GM18868 (cell line): ENCODE measurements around the gene SH3BGRL3.
"Not testable (repeated sequence)": the region's sequence is repeated elsewhere in the genome, so short reads cannot be mapped to it uniquely, and the experiment has no call there.

Experiments
- ATAC-seq: cut with Tn5 transposase; IDR thresholded peaks from one replicate; pipeline ENCODE4 v1.9.1; 2021; ENCODE audit warnings: mild to moderate bottlenecking, moderate library complexity; ENCODE audit not compliant: unreplicated experiment

Gene SH3BGRL3

GRCh38 chr1:26279456-26280332, at the start of gene SH3BGRL3:
TSS of gene SH3BGRL3 (plus strand) at chr1:26280086. CDS start at chr1:26280156, 70 bp downstream.
- ATAC-seq = peak; percentile 65

DNA sequence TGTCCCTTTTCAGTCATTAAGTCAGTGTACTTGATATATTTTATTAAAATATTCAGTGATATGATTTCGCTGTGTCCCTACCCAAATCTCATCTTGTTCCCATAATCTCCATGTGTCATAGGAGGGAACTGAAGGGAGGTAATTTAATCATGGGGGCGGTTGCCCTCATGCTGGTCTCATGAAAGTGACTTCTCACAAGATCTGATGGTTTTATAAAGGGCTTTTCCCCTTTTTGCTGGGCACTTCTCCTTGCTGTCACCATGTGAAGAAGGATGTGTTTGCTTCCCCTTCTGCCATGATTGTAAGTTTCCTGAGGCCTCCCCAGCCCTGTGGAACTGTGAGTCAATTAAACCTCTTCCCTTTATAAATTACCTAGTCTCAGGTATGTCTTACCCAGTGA, 49.2 kb upstream of the SH3BGRL3 start:
- ATAC-seq = not testable (repeated sequence)

GRCh38 chr1:26233903-26234643, 45.8 kb upstream of the SH3BGRL3 start, which contains the start of gene CEP85:
TSS of gene CEP85 (plus strand) at chr1:26234200. CDS start at chr1:26239784, 5,584 bp downstream.
- ATAC-seq = peak; percentile 86

DNA sequence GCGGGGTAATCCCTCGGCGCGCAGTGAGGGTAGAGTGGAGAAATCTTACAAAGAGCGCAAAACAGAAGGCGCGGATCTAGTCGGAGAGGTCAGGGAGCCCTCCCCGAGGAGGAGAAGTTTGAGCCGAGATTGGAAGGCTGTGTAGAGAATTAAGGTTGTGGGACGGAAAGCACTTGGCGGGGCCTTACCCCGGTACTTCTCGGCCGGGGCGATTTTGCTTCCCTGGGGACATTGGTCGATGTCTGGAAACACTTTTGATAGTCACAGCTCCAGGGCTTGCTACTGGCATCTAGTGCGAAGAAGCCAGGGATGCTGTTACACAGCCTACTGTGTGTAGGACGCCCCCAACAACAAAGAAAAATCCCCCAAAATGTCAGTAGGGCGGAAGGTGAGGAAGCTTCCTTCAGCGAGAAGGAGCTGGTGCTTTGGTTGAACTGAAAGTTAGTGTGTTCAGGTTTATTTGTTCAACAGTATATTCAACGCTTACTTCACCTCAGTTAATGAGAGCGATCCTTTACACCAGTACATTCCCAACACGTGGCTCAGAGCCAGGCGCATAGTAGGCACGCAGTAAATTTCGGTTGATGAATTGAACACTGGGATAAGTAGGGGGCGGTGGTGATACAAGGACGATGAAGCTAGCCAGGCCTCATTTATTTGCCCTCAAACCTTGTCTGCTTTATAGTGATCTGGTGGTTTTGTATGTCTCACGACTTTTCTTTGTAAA, 45.1 kb upstream of the SH3BGRL3 start:
- no peak for ATAC-seq

DNA sequence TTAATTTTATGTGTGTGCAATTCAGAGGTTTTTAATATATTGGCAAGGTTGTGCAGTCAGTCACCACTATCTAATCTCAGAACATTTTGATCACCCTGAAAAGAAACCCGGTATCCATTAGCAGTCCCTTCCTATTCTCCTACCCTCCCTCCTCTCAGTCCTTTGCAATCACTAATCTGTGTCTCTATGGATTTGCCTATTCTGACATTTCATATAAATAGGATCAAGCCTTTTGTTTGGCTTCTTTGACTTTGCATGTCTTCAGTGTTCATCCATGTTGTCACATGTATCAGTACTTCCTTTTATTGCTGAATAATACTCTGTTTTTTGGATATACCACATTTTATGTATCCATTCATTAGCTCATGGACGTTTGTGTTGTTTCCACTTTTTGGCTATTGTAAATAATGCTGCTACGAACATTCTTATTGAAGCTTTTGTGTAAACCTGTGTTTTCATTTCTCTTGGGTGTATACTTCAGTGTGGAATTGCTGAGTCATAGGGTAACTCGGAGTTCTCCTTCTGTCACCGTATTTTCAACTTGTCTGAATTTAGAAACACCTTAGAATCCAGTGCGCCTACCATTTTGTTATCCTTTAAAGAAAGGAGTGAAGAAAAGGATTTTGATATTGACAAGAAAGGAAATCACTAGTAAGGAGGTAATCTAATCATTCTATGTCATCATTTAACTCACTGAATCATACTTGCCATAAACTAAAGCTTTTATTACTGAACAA, 42.5 kb upstream of the SH3BGRL3 start:
- no peak for ATAC-seq

DNA sequence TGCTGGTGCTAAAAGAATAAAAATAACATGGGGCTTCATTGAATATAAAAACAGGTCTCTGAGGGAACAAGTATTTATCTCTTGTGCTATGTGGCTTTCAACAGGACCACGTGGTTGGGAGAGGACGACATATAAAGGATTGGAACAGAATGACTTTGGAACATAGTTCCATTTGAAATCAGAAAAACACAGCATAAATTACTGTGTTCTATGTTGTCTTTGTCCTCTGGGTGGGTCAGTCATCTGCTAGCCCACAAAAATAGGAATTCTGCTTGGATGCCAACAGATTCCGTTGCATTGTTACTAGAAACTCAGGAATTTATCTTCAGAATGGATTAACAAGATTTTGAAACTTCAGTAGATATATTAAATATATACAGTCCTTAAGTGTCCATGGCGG, 40.0 kb upstream of the SH3BGRL3 start:
- ATAC-seq = no peak

DNA sequence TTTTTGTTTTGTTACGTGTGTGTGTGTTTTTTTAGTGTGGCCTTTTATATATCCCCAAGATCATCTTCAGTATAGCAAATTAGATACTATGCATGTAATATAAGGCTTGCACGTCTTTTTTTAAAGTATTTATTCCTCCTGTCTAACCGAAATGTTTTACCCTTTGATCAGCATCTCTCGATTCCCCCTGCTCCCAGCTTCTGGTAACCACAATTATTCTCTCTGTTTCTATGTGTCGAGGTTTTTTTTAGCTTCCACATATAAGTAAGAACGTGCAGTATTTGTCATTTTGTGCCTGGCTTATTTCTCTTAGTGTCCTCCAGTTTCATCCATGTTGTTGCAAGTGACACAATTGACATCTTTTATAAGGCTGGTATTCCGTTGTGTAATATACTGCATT, 27.2 kb upstream of the SH3BGRL3 start:
- ATAC-seq = no peak

DNA sequence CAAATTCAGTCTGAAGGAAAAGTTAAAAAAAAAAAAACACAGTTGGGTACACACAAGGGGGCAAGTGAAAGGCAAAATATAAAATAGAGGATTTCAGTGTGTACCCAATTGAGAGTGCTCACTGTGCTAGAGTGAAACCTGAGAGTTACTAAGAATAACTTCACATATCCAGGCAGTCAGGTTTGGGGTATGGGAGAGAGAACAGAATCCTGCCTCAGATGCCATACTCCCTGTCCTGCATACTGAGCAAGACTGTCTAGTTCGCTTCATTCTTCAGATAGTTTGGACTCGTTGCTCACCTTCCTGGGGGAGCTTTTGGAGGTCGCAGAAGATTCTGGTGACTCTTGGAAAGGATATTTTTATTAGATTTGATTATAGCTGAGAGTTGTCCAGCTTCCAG, 25.5 kb upstream of the SH3BGRL3 start:
- no peak for ATAC-seq

GRCh38 chr1:26257222-26257621, 22.7 kb upstream of the SH3BGRL3 start:
- ATAC-seq = no peak

DNA sequence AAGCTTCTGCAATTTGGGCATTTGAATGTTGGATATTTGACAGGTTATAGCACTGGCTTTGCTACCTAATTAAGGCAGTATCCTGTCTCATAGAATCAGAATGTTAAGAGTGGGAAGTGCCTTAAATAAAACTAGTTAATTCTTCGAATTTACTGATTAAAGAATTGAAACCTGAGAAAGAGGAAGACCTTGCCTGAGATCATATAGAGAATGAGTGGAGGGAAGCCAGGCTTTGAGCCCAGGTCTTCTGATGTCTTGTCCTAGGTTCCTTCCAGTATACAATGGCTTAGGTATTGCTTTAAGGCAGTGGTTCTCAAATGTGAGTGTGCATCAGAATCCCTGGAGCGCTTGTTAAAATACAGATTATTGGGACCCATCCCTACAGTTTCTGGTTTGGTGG, 20.9 kb upstream of the SH3BGRL3 start:
- ATAC-seq = no peak

DNA sequence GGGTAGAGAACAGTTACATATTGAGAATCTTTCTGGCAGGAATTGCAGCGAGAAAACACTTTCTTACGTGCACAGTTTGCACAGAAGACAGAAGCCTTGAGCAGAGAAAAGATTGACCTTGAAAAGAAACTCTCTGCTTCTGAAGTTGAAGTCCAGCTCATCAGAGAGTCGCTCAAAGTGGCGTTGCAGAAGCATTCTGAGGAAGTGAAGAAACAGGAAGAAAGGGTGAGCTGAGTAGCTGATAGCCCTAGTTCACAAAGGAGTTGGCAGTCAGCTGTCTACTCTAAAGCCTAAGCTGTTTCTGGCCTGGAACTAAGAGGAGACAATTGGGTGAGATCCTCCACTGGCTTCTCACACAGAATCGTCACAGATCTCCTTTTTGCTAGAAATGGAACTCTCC, 20.3 kb upstream of the SH3BGRL3 start:
- ATAC-seq = no peak

- no peak for ATAC-seq
These were observed 16.7 kb upstream of the SH3BGRL3 start for GRCh38 chr1:26263212-26263611.

DNA sequence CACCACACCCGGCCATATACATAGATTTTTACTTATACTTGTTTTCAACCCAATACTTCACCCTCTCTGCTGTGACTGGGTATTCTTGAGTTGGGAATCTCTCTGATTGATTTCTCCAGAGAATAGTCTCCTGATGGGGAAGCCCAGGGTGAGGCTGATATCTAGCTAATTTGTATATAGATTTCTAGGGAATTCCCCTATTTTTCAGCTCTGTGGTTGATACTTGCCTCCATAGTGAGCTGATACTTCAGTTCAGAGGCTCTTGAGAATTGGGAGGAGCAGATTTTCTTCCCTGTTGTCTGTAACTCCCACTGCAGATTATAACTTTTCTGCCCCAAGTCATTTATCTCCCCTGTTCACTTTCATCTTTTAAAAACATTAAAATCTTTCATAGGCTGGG, 14.5 kb upstream of the SH3BGRL3 start:
- no peak for ATAC-seq

GRCh38 chr1:26268290-26269197, 11.3 kb upstream of the SH3BGRL3 start:
- no peak for ATAC-seq

DNA sequence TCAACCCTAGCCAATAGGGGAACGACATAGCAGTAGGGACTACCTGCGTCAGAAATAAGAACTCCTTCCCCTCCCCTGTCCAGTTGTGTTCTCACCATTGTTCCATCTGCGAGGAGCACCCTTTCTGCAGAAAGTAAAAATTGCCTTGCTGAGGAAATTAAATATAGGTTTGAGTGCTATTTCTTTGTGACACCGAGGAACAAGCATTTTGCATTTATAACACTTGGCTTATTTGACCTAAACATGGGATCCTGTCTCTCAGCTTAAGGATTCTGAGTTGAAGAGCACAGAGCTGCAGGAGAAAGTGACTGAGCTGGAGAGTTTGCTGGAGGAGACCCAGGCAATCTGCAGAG, 10.7 kb upstream of the SH3BGRL3 start:
- no peak for ATAC-seq

DNA sequence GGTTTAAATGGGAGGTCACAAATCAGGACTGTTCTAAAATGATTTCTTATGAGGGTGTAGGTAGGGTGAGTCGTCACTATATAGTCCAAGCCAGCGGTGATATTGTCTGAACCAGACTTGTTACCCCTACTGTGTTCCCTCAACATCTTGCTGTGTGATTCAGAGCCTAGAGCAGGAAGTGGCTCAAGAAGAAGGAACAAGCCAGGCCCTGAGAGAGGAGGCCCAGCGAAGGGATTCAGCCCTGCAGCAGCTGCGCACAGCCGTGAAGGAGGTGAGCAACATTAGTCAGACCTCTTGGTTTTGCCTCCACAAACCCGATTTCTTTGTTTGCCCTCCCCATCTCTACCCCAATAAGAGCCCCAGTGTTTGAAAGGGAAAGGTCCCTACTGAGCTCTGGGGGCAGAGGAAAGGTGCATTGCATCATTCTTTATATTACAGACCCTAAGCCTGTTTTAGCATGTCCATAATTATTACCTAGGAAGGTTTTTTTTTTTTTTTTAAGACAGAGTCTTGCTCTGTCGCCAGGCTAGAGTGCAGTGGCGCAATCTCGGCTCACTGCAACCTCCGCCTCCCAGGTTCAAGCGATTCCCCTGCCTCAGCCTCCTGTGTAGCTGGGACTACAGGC, 5.0 kb upstream of the SH3BGRL3 start:
- ATAC-seq = no peak

- ATAC-seq = no peak
These were observed 4.1 kb upstream of the SH3BGRL3 start for GRCh38 chr1:26275580-26276431.

GRCh38 chr1:26276432-26276838, 3.5 kb upstream of the SH3BGRL3 start:
- ATAC-seq = no peak
